Smooth muscle cell of trachea (primary cell): Measurements from ENCODE around the gene TPRA1. TPM values are rescaled to one million over a fixed set of nuclear protein-coding genes. Genes with fewer than 3 reads are reported as not detected.

Experiments
- total RNA-seq: library from RNA; depleted of rRNA; stranded (reverse); fragments of >200 nt; gene quantifications from 2 replicates; pipeline ENCODE4 v1.2.1, GENCODE V29; 2014

The TPRA1 gene
- total RNA-seq = 29.5 and 62.5 TPM in 2 replicates

DNA sequence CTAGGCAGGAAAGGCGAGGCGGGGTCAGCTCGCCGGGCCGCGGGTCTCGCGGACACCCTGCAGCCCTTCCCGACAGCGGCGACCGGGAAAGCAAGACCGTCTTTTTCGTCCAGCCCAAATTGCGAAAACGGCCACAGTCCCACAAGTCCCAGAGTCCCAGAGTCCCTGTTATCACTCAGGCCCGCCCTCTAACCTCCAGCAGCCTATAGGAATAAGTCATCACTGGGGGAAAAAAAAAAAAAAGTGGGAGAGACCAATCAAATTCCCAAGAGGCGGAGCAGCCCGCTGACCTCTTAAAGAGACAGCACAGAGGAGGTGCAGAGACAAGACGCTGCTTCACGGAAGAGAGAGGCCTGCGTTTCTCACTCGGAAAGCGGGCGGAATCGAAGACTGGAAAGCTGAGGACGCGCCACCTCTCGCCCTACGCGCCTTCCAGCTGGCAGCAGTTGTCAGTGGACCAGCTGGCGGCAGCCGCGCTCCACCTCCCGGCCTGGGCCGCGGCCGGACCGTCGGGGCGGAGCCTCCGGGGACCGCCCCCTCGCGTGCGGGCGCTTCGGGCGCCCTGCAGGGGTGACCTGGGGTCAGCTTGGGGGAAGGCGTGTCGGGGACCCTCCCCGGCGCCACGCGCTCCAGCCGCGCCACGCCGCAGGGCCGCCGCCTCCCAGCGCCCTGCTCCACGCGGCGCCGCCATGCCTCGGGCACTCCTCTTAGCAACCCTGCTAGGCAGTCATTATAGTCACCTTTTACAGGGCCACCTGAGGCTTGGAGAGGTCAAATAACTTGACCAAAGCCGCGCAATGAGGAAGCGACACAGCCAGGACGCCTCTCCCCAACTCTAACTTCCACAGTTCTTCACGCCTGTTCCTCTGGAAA lies at the start of gene TPRA1:
TSS of gene TPRA1 (minus strand) at position 141 of the 873 bp plus-strand sequence. CDS start 10,587 bp downstream, outside the sequence.

DNA sequence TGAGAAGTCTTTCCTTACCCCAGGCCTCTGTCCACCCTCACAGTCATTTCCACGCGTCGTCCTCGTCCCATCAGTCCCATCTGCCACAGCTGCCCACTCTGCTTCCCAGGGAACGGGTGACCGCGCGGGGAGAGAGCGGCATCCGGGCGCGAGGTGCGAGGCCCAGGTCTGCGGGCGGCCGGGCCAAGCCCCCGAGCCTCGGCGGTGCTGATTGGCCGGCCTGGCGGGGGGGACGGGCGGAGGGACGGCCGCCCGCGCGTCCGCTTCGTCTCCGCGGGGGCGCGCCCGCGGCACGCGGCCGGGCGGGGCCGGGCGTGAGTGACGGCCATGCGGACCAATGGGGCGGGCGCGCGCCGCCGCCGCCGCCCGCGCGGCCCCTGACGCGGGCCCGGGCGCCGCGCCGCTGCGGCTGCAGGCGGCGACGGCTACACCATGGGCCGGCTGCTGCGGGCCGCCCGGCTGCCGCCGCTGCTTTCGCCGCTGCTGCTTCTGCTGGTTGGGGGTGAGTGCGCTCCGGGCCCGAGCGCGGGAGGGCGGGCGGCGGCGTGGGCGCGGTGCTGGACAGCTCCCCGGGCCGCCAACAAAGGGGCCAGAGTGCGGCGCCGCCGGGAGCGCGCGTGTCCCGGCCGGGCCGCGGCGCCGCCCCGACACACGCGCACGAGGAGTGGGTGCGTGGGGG lies 38.4 kb upstream of the TPRA1 start, which contains the start of gene PODXL2:
TSS of gene PODXL2 (plus strand) at position 398 of the 679 bp plus-strand sequence. CDS start at position 433, 35 bp downstream.

Other genes starting within 250 kb of the TPRA1 start
- gene MCM2, start 7.7 kb upstream of the TPRA1 start, total RNA-seq = 14.7 and 66.2 TPM in 2 replicates
- gene PODXL2, start 38.5 kb upstream of the TPRA1 start, total RNA-seq = 1.0 and 1.8 TPM in 2 replicates
- gene ABTB1, start 82.2 kb upstream of the TPRA1 start, total RNA-seq = 13.7 and 18.0 TPM in 2 replicates
- 38.7 and 78.1 TPM in 2 replicates for gene MGLL, start 231.8 kb upstream of the TPRA1 start, total RNA-seq